Smooth muscle cell (in vitro differentiated cells): Measurements from ENCODE around the gene NAA38. TPM values are rescaled to one million over a fixed set of nuclear protein-coding genes. Genes with fewer than 3 reads are reported as not detected.

Experiments
- DNase-seq: peaks from one replicate; lab custom pipeline; 2025; ENCODE audit not compliant: unreplicated experiment; lab: John Stamatoyannopoulos, UW
- H2AFZ ChIP-seq: fragments of 200-600 bp; sonication (generic); 2 replicates; pipeline ENCODE4 v1.6.0; 2016; ENCODE audit warnings: antibody characterized with exemption, low read depth, mild to moderate bottlenecking
- H3F3A ChIP-seq: fragments of 200-600 bp; sonication (generic); 2 replicates; pipeline ENCODE4 v1.6.0; 2017; ENCODE audit warnings: antibody characterized with exemption, low read depth
- H3K27ac ChIP-seq: fragments of 200-600 bp; sonication (generic); 2 replicates; pipeline ENCODE4 v1.5.1; 2016; ENCODE audit warnings: low read depth, mild to moderate bottlenecking
- H3K27me3 ChIP-seq: fragments of 200-600 bp; sonication (generic); 2 replicates; pipeline ENCODE4 v1.6.1; 2016; ENCODE audit warnings: low read depth, mild to moderate bottlenecking
- H3K36me3 ChIP-seq: fragments of 200-600 bp; sonication (generic); 2 replicates; pipeline ENCODE4 v1.5.1; 2016; ENCODE audit warnings: low read depth
- H3K4me1 ChIP-seq: fragments of 200-600 bp; sonication (generic); 2 replicates; pipeline ENCODE4 v1.5.1; 2016; ENCODE audit warnings: low read depth
- H3K4me2 ChIP-seq: fragments of 200-600 bp; sonication (generic); 2 replicates; pipeline ENCODE4 v1.6.0; 2016; ENCODE audit warnings: mild to moderate bottlenecking
- H3K4me3 ChIP-seq: fragments of 200-600 bp; sonication (generic); 2 replicates; pipeline ENCODE4 v1.5.1; 2016; ENCODE audit warnings: mild to moderate bottlenecking
- H3K79me2 ChIP-seq: fragments of 200-600 bp; sonication (generic); 2 replicates; pipeline ENCODE4 v1.6.0; 2016; ENCODE audit warnings: low read depth, mild to moderate bottlenecking
- H3K9ac ChIP-seq: fragments of 200-600 bp; sonication (generic); 2 replicates; pipeline ENCODE4 v1.6.0; 2016; ENCODE audit warnings: low read depth
- H3K9me3 ChIP-seq: fragments of 200-600 bp; sonication (generic); replicated peaks from 2 replicates; pipeline ENCODE4 v1.5.1; 2016; ENCODE audit warnings: low read depth
- H4K20me1 ChIP-seq: fragments of 200-600 bp; sonication (generic); 2 replicates; pipeline ENCODE4 v1.6.0; 2016; ENCODE audit warnings: low read depth
- CTCF ChIP-seq: fragments of 200-600 bp; sonication (generic); IDR thresholded peaks from 2 replicates; pipeline ENCODE4 v1.5.1; 2017; ENCODE audit warnings: borderline replicate concordance, mild to moderate bottlenecking, antibody characterized with exemption; ENCODE audit not compliant: insufficient read depth, poor library complexity, severe bottlenecking
- WGBS: methylation state at CpG from one replicate; pipeline ENCODE4 v1.1.7; 2016; ENCODE audit warnings: low lambda C conversion rate; 5-methylcytosine and 5-hydroxymethylcytosine counted together
- polyA plus RNA-seq: library from polyadenylated mRNA; unstranded; fragments of >200 nt; fragmentation: Nextera tagmentation; extraction: Ambion mirVana; gene quantifications from 2 replicates; pipeline ENCODE4 v1.2.1, GENCODE V29; 2016
- total RNA-seq: library from RNA; depleted of rRNA; stranded (reverse); fragments of >200 nt; gene quantifications from 2 replicates; pipeline ENCODE4 v1.2.3, GENCODE V29; 2014

Gene NAA38
- total and polyA plus RNA-seq, 2 experiments from 2014 or later: 76.4 to 99.4 TPM

GRCh38 chr17:7858522-7858810 is 1.1 kb upstream of the NAA38 start:
- Histone ChIP-seq H2AFZ (no peak overlapping the region), H3K4me1 (peaks cover 30% of the 10 kb centered on the region), H3F3A (peaks cover 34% of the 10 kb centered on the region), H4K20me1 (peaks cover 37% of the 10 kb centered on the region), H3K9ac (peak overlapping the region; percentile 79), H3K27ac (peak overlapping the region; percentile 88), H3K4me2 (peak overlapping the region; percentile 84), H3K79me2 (no peaks in the 10 kb centered on the region), H3K9me3 (no peaks in the 10 kb centered on the region), H3K4me3 (peak overlapping the region; percentile 49), H3K27me3 (no peaks in the 10 kb centered on the region), H3K36me3 (no peaks in the 10 kb centered on the region)
- 26% methylated on average over 20 of the region's 20 CpGs for WGBS
- DNase-seq: no peak
- no peak for TF ChIP-seq CTCF

- peak within 1 kb of the TSS; percentile 79 for H3K9ac ChIP-seq
- no peak for DNase-seq
- peaks cover 32% of the 10 kb centered on the region for H3K4me1 ChIP-seq
- peak within 1 kb of the TSS; percentile 88 for H3K27ac ChIP-seq
- WGBS: 3% methylated on average over 48 of the region's 48 CpGs
- no peaks in the 10 kb centered on the region for H3K9me3 ChIP-seq
- H2AFZ ChIP-seq: peak within 1 kb of the TSS; percentile 6
- no peaks in the 10 kb centered on the region for H3K36me3 ChIP-seq
- H3K27me3 ChIP-seq: no peaks in the 10 kb centered on the region
- H4K20me1 ChIP-seq: peaks cover 43% of the 10 kb centered on the region
- no peaks in the 10 kb centered on the region for H3K79me2 ChIP-seq
- no peak for TF ChIP-seq CTCF
- H3F3A ChIP-seq: peaks cover 34% of the 10 kb centered on the region
- H3K4me2 ChIP-seq: peak within 1 kb of the TSS; percentile 84
- peak within 1 kb of the TSS; percentile 49 for H3K4me3 ChIP-seq
Measured at GRCh38 chr17:7857713-7858521, 558 bp upstream of the NAA38 start, which contains the start of gene CYB5D1. TSS of gene CYB5D1 (plus strand) at chr17:7858003. CDS start at chr17:7858135, 132 bp downstream.

DNA sequence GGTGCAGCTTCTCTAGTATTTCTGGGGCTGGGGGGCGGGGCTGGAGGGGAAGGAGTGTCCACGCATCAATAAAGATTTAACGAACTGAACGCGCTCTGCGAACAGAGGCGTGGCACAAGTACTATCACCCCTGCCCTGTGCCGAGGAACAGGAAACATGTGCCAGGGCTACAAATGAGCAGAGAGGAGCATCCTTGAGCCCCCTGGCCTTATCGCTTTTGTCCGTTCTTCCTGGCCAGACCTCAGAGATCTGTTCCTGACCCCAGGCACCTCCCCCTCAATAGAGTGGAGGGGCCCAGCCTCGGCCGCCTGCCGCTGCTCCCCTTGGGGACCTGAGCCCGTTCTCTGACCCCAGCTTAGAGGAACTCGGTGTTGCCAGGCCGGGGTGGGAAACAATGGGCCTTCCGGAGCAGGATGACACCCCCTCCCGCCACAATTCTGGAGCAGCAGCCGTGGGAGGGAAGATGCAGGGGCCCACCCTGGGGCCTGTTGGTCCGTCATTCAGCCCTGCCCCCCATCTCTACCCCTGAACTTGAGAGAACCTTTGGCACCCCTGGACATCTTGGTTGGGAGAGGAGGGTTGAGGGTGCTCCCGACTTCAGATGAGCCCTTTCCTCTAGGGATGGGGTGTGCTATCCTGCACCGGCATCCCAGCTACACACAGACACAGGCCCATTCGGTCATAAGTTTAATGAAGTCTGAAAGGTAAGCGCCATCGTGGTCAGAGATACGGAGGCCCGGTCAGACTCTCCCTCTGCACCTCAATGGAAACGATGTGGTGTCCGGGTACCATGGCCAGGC is 1.1 kb downstream of the NAA38 start:
- H3K4me1 ChIP-seq: peaks cover 32% of the 10 kb centered on the region
- WGBS: 11% methylated on average over 29 of the region's 29 CpGs
- H3K9ac ChIP-seq: peak overlapping the region; percentile 32
- H3F3A ChIP-seq: peaks cover 42% of the 10 kb centered on the region
- no peaks in the 10 kb centered on the region for H3K27me3 ChIP-seq
- no peaks in the 10 kb centered on the region for H3K36me3 ChIP-seq
- H3K9me3 ChIP-seq: no peaks in the 10 kb centered on the region
- TF ChIP-seq CTCF: no peak
- peak overlapping the region; percentile 88 for H3K27ac ChIP-seq
- peak overlapping the region; percentile 84 for H3K4me2 ChIP-seq
- peaks cover 53% of the 10 kb centered on the region for H4K20me1 ChIP-seq
- H3K79me2 ChIP-seq: peaks cover 10% of the 10 kb centered on the region
- DNase-seq: no peak
- peak overlapping the region; percentile 49 for H3K4me3 ChIP-seq
- H2AFZ ChIP-seq: no peak overlapping the region
